ENCODE data around the gene CRYGS. TPM values are rescaled to one million over a fixed set of nuclear protein-coding genes. Genes with fewer than 3 reads are reported as not detected.
"Not testable (repeated sequence)": the region's sequence is repeated elsewhere in the genome, so short reads cannot be mapped to it uniquely, and the experiment has no call there.

The CRYGS gene
- total RNA-seq, 2 experiments from 2014 or later: 2.5 to 2.7 TPM

DNA sequence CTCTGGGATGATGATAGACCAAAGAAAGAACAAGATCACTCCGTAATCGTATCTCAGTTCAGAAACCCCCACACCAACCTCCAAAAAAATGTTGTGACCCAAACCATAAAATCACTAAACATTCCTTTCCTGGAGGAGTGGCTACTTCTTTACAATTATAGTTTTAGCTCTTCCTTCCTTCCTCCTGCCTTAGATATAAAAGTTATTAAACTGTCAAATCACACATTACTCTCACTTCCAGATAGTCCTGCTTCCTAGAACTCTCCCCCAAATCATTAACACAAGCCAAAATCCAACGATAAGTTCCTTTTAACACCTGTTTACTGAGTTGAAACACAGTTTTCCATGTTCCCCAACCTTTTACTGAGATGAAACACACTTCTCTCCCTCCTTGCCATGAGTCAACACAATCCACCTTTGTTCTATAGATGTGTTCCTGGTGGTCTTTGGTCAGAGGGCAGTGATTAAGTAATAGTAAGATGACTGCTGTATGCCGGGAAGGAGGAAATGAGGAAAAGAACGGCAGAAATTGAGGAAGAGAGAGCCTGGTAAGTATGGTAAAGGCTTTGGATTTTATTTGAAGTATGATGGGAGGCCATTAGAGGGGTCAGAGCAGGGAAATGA is 8.3 kb upstream of the CRYGS start:
- intact Hi-C loops (cut with micrococcal nuclease): no loop called here
- Mint-ChIP-seq H3K27ac (no peak overlapping the region), H3K9me3 (no peaks in the 10 kb centered on the region), H3K27me3 (no peaks in the 10 kb centered on the region), H3K36me3 (peaks cover 32% of the 10 kb centered on the region), H3K4me3 (no peak overlapping the region), H3K4me1 (ENCODE audit: low read depth) (peaks cover 3% of the 10 kb centered on the region)
- no peak for DNase-seq
- ChIA-PET CTCF (interaction anchor here (1.4 to 1.5 kb wide), 2 partner anchors 12 to 269 kb away, joined by 3 to 7 read pairs; no protein-coding TSS in a partner anchor), POLR2A (no interaction called here)

DNA sequence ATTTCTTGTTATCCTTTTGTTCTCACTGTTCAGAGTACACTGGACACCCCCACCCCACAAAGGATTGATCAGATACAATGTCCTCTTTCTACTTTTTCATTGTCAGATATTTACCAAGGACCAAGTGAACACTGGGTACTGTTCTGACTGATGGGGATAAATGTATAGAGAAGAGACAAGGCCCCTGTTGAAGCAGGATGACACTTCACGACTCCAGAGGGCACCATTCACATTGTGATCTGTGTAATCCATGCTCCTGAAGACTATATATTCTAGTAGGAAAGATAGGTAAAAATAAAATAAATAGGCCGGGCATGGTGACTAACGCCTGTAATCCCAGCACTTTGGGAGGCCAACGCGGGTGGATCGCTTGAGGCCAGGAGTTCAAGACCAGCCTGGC is 7.2 kb upstream of the CRYGS start:
- POLR2A ChIA-PET: no interaction called here
- Mint-ChIP-seq H3K4me1 (ENCODE audit: low read depth) (no peaks in the 10 kb centered on the region), H3K27ac (no peak overlapping the region), H3K4me3 (no peak overlapping the region), H3K36me3 (peaks cover 28% of the 10 kb centered on the region), H3K27me3 (no peaks in the 10 kb centered on the region), H3K9me3 (no peaks in the 10 kb centered on the region)
- DNase-seq: no peak
- CTCF ChIA-PET: interaction anchor here (1.4 to 1.5 kb wide), 2 partner anchors 11 to 270 kb away, joined by 3 to 7 read pairs; no protein-coding TSS in a partner anchor
- intact Hi-C loops (cut with micrococcal nuclease): no loop called here

DNA sequence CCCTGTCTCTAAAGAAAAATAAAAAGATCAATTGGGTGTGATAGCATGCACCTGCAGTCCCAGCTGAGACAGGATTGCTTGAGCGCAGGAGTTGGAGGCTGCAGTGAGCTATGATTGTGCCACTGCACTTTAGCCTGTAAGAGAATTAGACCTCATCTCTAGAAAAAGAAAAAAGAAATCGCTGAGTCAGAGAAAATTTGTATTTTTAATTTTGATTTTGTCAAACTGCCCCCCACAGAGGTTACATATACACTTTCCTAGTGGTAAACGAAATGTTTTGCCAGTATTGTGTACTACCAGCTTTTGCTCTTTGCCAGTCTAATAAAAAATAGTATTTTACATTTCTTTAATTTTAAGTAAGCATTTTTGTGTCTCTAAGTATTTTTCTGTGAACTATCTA is 5.3 kb upstream of the CRYGS start:
- POLR2A ChIA-PET: interaction anchor here (0.6 kb wide), 1 partner anchor 37 kb away, joined by 3 read pairs; no protein-coding TSS in a partner anchor
- Mint-ChIP-seq H3K4me3 (no peak overlapping the region), H3K9me3 (no peaks in the 10 kb centered on the region), H3K4me1 (ENCODE audit: low read depth) (no peaks in the 10 kb centered on the region), H3K27me3 (no peaks in the 10 kb centered on the region), H3K36me3 (peaks cover 21% of the 10 kb centered on the region), H3K27ac (no peak overlapping the region)
- intact Hi-C loops (cut with micrococcal nuclease): no loop called here
- CTCF ChIA-PET: interaction anchor here (1.8 kb wide), 1 partner anchor 606 kb away, joined by 5 read pairs; no protein-coding TSS in a partner anchor
- DNase-seq: no peak

DNA sequence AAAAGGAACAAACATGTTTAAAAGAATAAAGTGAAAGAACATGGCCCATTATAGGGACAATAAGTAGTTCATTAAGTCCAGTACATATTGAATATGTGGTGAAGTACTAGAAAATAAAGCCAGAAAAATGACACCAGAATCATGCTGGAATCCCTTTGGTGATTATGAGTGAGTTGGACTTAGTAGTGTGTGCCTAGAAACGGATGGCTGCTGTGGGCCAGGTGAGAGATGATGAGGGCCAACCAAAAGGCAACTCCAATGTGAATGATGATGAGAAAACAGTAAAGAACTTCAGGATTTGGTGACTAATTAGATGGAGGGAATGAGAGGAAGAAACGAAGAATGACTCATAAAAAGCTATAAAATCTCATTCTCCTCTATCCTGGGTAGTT is 3.3 kb downstream of the CRYGS start:
- ChIA-PET CTCF (interaction anchor here (0.5 to 7.8 kb wide), 67 partner anchors 8 to 881 kb away, joined by 3 to 170 read pairs (median 4); partner anchors contain the start of genes AHSG, DGKG and DNAJB11), POLR2A (interaction anchor here (0.8 to 1.9 kb wide), 3 partner anchors 27 to 603 kb away, joined by 3 to 5 read pairs (median 3); partner anchors contain the start of gene TRA2B)
- H3K36me3 Mint-ChIP-seq: peaks cover 6% of the 10 kb centered on the region
- H3K27me3 Mint-ChIP-seq: no peaks in the 10 kb centered on the region
- intact Hi-C loops (cut with micrococcal nuclease): loop anchor here (1.0 to 5.0 kb wide), 8 partner anchors 27 to 598 kb away; partner anchors contain the start of gene DGKG
- H3K9me3 Mint-ChIP-seq: no peaks in the 10 kb centered on the region
- H3K27ac Mint-ChIP-seq: peak overlapping the region; percentile 25
- H3K4me1 Mint-ChIP-seq (ENCODE audit: low read depth): peaks cover 52% of the 10 kb centered on the region
- no peak for DNase-seq
- no peak overlapping the region for H3K4me3 Mint-ChIP-seq

DNA sequence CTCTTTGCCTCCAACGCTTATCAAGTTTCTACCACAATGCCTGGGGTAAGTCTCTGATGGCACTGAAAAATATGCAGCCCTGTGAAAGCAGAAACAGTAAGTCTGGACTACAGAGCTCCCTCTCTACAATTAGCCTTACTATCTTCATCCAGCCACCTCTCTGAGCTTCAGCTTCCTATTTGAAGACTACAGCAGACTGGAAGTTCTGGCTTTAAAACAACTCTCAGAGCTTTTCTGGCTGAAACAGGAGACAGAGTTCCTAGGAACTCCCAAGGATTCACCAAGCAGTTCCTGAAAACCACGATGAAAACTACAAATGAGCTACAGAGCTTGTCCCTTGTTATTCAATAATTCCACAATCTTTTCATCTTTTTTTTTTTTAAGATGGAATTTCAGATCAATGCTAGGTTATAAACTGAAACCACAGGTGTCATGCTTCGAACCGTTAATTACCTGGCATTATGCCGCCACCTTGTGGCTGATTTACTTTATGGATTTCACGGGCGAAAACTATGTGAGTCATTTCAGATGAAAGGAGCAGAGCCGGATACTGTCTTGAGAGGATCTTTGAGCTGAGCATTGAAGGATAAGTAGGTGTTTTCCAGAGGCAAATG is 3.9 kb downstream of the CRYGS start:
- DNase-seq: peak; percentile 90
- ChIA-PET POLR2A (interaction anchor here (0.6 to 2.0 kb wide), 7 partner anchors 28 to 603 kb away, joined by 3 to 9 read pairs (median 4); partner anchors contain the start of genes DNAJB11 and TRA2B), CTCF (interaction anchor here (0.5 to 7.8 kb wide), 84 partner anchors 8 to 983 kb away, joined by 3 to 170 read pairs (median 4); partner anchors contain the start of genes AHSG, DGKG and DNAJB11)
- Mint-ChIP-seq H3K27ac (peak overlapping the region; percentile 25), H3K27me3 (no peaks in the 10 kb centered on the region), H3K36me3 (peaks cover 6% of the 10 kb centered on the region), H3K4me3 (no peak overlapping the region), H3K4me1 (ENCODE audit: low read depth) (peaks cover 57% of the 10 kb centered on the region), H3K9me3 (no peaks in the 10 kb centered on the region)
- intact Hi-C loops (cut with micrococcal nuclease): loop anchor here (1.0 to 5.0 kb wide), 8 partner anchors 26 to 597 kb away; partner anchors contain the start of gene DGKG

DNA sequence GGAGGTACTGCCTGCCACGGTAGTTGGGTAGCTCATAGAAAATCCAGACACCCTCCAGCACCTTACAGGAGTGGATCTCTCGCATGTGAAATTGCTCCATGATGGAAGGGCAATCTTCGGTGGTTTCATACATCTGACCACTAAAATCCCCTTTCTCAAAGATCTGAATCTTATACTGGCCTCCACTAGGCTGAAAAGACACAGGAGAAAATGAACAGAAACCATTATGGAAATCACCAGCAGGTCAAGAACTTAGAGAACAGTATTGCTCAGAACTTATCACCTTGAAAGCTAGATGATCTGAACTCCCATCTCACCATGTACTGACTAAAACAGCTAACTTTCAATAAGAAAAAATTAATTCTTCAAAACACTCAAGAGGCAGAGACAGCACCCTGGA is 5.4 kb downstream of the CRYGS start:
- DNase-seq: no peak
- Mint-ChIP-seq H3K4me1 (ENCODE audit: low read depth) (peaks cover 73% of the 10 kb centered on the region), H3K27ac (peak overlapping the region; percentile 60), H3K4me3 (no peak overlapping the region), H3K9me3 (no peaks in the 10 kb centered on the region), H3K36me3 (peaks cover 5% of the 10 kb centered on the region), H3K27me3 (no peaks in the 10 kb centered on the region)
- CTCF ChIA-PET: interaction anchor here (0.6 to 7.8 kb wide), 16 partner anchors 10 to 923 kb away, joined by 3 to 170 read pairs (median 17); no protein-coding TSS in a partner anchor
- POLR2A ChIA-PET: interaction anchor here (0.9 to 2.0 kb wide), 6 partner anchors 19 to 284 kb away, joined by 3 to 9 read pairs (median 4); partner anchors contain the start of gene DNAJB11
- intact Hi-C loops (cut with micrococcal nuclease): no loop called here

DNA sequence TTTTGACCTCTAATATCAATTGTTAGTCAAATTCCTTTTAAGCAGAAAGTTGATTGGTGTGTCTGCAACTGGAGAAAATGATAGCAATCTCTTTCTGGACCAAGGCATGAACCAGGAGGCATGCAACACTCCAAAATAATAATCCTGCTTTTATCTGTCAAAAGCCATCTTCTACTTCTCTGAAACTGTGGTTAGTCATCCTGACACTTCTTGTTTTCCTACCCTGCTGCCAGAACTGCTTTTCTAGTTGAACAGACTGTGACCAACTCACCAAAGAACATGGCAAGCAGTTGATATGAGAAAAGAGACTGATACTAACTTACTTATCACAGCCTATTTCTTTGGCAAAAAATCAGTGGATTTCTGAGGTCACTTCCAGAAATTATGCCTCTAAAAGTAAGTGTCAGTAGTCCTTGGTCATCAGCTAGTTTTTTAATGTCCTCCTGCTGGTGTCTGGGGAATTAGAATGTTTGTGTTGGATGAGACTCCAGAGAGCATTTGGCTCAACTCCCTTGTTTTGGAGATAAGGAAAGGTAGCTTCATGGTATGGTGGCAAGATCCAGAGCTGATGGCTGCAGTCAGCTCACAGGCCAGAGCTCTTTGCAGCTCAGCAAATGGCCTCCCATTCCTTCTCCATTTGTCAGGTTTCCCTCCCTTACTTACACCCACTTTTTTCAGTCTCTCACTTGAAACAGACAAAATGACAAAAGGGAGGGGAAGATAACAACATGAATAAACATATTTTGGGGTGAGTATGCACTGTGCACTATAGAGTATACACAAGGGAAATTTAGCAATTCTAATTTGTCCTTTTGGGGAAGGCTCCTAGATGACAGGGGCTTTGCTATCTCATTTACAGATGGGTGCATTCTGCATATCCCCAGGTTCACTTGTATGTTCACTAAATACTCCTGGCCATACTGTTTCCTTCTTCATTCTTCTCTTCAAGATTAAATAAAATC is 7.0 kb downstream of the CRYGS start:
- POLR2A ChIA-PET: interaction anchor here (0.8 to 1.4 kb wide), 3 partner anchors 20 to 599 kb away, joined by 3 to 6 read pairs (median 5); partner anchors contain the start of genes TBCCD1 and TRA2B
- intact Hi-C loops (cut with micrococcal nuclease): no loop called here

DNA sequence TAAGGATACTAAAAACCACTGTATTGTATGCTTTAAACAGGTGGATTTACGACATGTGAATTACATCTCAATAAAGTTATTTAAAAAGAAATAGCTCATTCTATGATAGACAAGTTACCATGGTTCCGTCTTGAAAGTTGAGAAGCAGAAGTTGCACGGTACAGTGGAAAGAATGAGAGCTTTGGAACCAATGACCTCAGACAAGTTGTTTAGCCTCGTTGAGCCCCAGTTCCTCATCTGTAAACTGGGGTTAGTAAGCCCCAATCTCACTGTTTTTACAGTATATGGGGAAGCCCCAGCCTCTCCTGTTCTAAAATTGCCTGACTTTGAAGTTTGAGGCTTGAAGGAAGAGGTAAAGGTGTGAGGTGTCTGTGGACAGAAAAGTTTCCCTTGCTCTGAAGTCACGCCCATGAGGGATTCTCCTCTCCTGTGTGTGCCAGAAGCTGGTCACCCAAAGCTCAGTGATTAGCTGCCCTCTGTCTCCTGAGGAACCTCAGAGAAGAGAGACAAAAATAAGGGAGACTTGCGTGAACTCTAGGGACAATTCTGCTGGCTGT is 10.0 kb downstream of the CRYGS start:
- peak; percentile 70 for DNase-seq
- Mint-ChIP-seq H3K27me3 (no peaks in the 10 kb centered on the region), H3K4me3 (peak overlapping the region; percentile 46), H3K27ac (peak overlapping the region; percentile 95), H3K4me1 (ENCODE audit: low read depth) (peaks cover 89% of the 10 kb centered on the region), H3K36me3 (peaks cover 9% of the 10 kb centered on the region), H3K9me3 (no peaks in the 10 kb centered on the region)
- intact Hi-C loops (cut with micrococcal nuclease): loop anchor here (1.0 to 2.0 kb wide), 7 partner anchors 15 to 557 kb away; partner anchors contain the start of gene ETV5
- ChIA-PET CTCF (interaction anchor here (0.7 to 4.0 kb wide), 9 partner anchors 15 to 591 kb away, joined by 4 to 49 read pairs (median 13); partner anchors contain the start of gene DNAJB11), POLR2A (interaction anchor here (1.0 to 3.2 kb wide), 15 partner anchors 12 to 597 kb away, joined by 3 to 39 read pairs (median 7); partner anchors contain the start of genes DNAJB11, EIF4A2, TBCCD1 and TRA2B)

More for the DNA sequence above, 7.0 kb downstream of the CRYGS start:
- no peaks in the 10 kb centered on the region for H3K27me3 Mint-ChIP-seq
- DNase-seq: no peak
- peaks cover 5% of the 10 kb centered on the region for H3K36me3 Mint-ChIP-seq
- CTCF ChIA-PET: interaction anchor here (1.1 to 7.8 kb wide), 10 partner anchors 18 to 594 kb away, joined by 3 to 170 read pairs (median 14); no protein-coding TSS in a partner anchor
- no peak overlapping the region for H3K4me3 Mint-ChIP-seq
- no peaks in the 10 kb centered on the region for H3K9me3 Mint-ChIP-seq
- H3K27ac Mint-ChIP-seq: peak overlapping the region; percentile 82
- peaks cover 89% of the 10 kb centered on the region for H3K4me1 Mint-ChIP-seq (ENCODE audit: low read depth)

DNA sequence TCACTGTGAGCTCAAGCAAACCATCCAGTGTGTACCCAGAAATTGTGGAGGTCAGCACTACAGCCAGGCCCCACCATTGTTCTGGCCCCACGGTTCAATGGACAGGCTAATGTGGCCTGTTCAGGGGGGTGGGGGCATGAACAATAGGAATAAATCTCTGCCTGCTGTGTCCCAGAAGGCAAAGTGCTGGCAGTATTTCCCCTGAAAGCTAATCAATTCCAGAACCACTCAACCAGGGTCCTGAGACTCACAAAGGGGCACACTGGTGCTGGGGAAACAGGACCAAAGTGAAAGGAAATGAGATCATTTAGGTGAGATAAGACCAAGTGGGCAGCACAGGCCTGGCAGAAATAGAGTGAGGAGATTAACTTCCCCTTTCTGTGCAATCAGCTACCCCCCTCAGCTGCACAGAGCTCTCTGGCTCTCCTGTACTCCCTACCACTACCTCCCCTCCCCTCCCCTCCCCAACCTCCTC is 11.5 kb downstream of the CRYGS start:
- Mint-ChIP-seq H3K27me3 (no peaks in the 10 kb centered on the region), H3K4me3 (no peak overlapping the region), H3K36me3 (peaks cover 7% of the 10 kb centered on the region), H3K9me3 (no peaks in the 10 kb centered on the region), H3K4me1 (ENCODE audit: low read depth) (peaks cover 83% of the 10 kb centered on the region), H3K27ac (peak overlapping the region; percentile 53)
- intact Hi-C loops (cut with micrococcal nuclease): no loop called here
- no peak for DNase-seq
- ChIA-PET POLR2A (interaction anchor here (3.2 kb wide), 1 partner anchor 14 kb away, joined by 39 read pairs; no protein-coding TSS in a partner anchor), CTCF (interaction anchor here (0.8 to 4.0 kb wide), 5 partner anchors 13 to 589 kb away, joined by 3 to 31 read pairs (median 4); no protein-coding TSS in a partner anchor)

DNA sequence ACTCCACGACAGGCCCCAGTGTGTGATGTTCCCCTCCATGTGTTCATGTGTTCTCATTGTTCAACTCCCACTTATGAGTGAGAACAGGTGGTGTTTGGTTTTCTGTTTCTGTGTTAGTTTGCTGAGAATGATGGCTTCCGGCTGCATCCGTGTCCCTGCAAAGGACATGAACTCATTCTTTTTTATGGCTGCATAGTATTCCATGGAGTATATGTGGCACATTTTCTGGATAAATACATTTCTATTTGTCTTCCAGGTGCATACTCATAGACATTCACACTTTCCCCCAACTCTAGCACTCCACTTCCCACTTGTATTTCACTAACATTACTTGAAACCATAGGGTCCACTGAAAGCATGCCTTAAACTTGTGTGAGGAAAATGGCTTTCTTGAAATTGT is 12.5 kb downstream of the CRYGS start:
- H3K4me3 Mint-ChIP-seq; DNase-seq; H3K9me3 Mint-ChIP-seq; H3K27ac Mint-ChIP-seq; H3K27me3 Mint-ChIP-seq; POLR2A ChIA-PET; H3K36me3 Mint-ChIP-seq; intact Hi-C loops (cut with micrococcal nuclease): not testable (repeated sequence)
- H3K4me1 Mint-ChIP-seq (ENCODE audit: low read depth): peaks cover 79% of the 10 kb centered on the region
- CTCF ChIA-PET: interaction anchor here (0.9 to 4.0 kb wide), 3 partner anchors 15 to 554 kb away, joined by 3 to 31 read pairs (median 4); no protein-coding TSS in a partner anchor

All from activated CD4-positive, alpha-beta memory T cell treated with anti-CD3 and anti-CD28 coated beads for 36 hours (primary cell).